GM19240 (cell line): ENCODE measurements around the gene TMCC1.
A peak's percentile ranks its signal among the peaks of the same experiment; 100 is the strongest.
"Not testable (repeated sequence)": the region's sequence is repeated elsewhere in the genome, so short reads cannot be mapped to it uniquely, and the experiment has no call there.

ENCODE experiments used
- DNase-seq: peaks from one replicate; pipeline ENCODE4 v3.0.0; 2011; ENCODE audit warnings: low spot score; ENCODE audit not compliant: insufficient read length

The TMCC1 gene

GRCh38 chr3:129892857-129893580 is 492 bp downstream of the TMCC1 start:
- DNase-seq, result peak; percentile 55

- DNase-seq, result no peak
These were observed 1.0 kb downstream of the TMCC1 start for GRCh38 chr3:129892486-129892856.

GRCh38 chr3:129890891-129891290 is 2.6 kb downstream of the TMCC1 start:
- DNase-seq, result no peak

DNA sequence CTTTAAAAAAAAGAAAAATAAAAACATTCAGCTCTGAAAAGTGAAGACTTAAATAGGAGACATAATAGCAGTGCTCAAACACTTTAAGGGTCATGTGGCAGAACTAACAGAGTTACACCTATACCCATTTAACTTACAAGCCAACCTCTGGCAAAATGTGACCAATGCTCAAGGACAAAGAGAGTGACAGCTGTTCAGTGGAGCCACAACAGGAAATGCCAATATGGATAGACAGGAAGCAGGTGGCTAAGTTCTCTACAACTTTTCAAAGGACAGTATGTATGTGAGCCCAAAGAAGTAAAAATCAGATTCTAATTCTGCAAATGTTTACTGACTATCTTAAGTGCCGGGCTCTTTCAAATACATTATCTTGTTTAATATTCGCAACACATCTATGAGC is 3.4 kb downstream of the TMCC1 start:
- no peak for DNase-seq

- DNase-seq, result no peak
These were observed 4.7 kb downstream of the TMCC1 start for GRCh38 chr3:129888771-129889170.

GRCh38 chr3:129881261-129881660 is 12.2 kb downstream of the TMCC1 start:
- DNase-seq, result no peak

- no peak for DNase-seq
These were observed 15.2 kb downstream of the TMCC1 start for GRCh38 chr3:129878355-129878754.

DNA sequence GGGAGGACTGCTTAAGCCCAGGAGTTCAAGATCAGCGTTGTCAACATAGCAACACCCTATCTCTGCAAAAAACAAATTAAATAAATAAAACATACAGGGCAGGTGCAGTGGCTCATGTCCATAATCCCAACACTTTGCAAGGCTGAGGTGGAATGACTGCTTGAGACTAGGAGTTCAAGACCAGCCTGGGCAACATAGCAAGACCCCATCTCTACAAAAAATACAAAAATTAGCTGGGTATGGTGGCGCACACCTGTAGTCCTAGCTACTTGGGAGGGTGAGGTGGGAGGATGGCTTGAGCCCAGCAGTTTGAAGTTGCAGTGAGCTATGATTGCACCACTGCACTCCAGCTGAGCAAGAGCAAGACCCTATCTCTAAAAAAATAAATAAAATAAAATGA is 19.0 kb downstream of the TMCC1 start:
- DNase-seq, result not testable (repeated sequence)

GRCh38 chr3:129868912-129869311 is 24.6 kb downstream of the TMCC1 start:
- DNase-seq, result no peak

- no peak for DNase-seq
These were observed 25.9 kb downstream of the TMCC1 start for GRCh38 chr3:129867506-129868124.

DNA sequence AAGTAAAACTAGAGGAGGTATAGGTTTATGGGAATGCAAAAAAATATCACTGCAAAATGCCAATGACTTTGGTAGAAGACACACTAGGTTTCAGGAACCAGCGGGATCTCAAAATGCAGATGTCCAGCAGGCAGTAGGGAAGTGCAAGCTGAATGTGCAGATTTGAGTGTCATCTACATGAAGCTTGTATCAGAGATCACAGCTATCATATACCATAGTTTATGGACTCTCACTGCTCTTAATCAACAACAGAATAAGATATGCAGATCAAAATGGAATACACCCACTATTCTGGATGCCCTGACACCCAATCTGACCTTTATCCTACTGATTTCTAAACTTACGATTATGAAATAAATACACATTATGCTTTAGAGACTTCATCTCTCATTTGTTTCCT is 27.7 kb downstream of the TMCC1 start:
- DNase-seq, result no peak

- no peak for DNase-seq
These were observed 29.0 kb downstream of the TMCC1 start for GRCh38 chr3:129864519-129864918.

GRCh38 chr3:129859272-129859671 is 34.2 kb downstream of the TMCC1 start:
- DNase-seq, result no peak

- DNase-seq, result no peak
These were observed 35.6 kb downstream of the TMCC1 start for GRCh38 chr3:129857899-129858298.

- not testable (repeated sequence) for DNase-seq
These were observed 36.7 kb downstream of the TMCC1 start for GRCh38 chr3:129856790-129857189.

DNA sequence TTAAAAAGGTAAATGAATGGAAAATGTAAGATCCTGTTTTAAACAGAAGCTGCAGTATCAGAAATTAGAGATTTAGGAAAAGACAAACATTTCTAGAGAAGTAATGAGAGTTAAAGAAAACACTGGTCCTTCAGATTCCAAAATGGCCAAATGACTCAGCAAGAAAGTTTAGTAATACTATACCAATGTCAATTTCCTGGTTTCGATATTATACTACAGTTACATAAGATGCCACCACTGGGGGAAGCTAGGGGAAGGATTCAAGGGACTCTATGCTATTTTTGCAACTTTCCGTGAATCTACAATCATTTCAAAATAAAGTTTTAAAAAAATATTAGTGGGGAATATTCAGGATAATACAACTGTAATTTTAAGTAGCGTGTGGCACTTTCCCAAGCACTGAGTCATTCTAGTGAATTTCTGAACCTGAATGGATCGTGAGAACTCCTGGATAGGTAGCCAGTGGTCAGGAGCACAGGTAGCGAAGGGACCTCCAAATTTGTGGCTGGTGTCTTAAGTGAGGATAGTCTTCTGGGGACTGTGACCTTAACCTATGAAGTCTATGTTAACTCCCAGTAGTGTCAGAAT is 37.6 kb downstream of the TMCC1 start:
- DNase-seq, result no peak

GRCh38 chr3:129855170-129855831 is 38.2 kb downstream of the TMCC1 start:
- DNase-seq, result no peak

- DNase-seq, result no peak
These were observed 39.1 kb downstream of the TMCC1 start for GRCh38 chr3:129854460-129854859.

- DNase-seq, result no peak
These were observed 47.6 kb downstream of the TMCC1 start for GRCh38 chr3:129845956-129846355.

GRCh38 chr3:129840707-129841360 is 52.7 kb downstream of the TMCC1 start:
- DNase-seq, result no peak

DNA sequence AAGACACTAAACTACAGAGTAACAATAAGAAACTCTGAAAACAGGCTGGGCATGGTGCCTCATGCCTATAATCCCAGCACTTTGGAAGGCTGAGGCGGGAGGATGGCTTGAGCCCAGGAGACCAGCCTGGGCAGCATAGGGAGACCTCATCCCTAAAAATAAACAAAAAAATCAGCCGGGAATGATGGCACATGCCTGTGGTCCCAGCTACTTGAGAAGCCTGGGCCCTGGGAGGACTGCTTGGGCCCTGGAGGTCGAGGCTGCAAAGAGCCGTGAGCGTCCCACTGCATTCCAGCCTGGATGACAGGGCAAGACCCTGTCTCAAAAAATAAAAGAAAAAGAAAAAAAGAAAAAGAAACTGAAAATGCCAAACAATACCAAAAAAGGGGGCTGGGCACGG is 55.4 kb downstream of the TMCC1 start:
- no peak for DNase-seq
